H1 (cell line): Measurements from ENCODE around the gene PRSS21. TPM values are rescaled to one million over a fixed set of nuclear protein-coding genes. Genes with fewer than 3 reads are reported as not detected.

ENCODE experiments used
- CTCF ChIA-PET: fragments of 300-600 bp; sonication (Branson Sonifier 250); formaldehyde crosslinking; loops from one replicate; lab custom pipeline; 2021; ENCODE audit not compliant: partially characterized antibody; lab: Charles Lee
- POLR2A ChIA-PET: fragments of 300-600 bp; sonication (Branson Sonifier 250); formaldehyde crosslinking; loops from one replicate; lab custom pipeline; 2021; ENCODE audit warnings: inconsistent platforms; ENCODE audit not compliant: partially characterized antibody; lab: Charles Lee
- DNase-seq, 2 experiments: peaks; one replicate each; pipeline versions ENCODE4 v3.0.0 to v3.0.0-alpha.2; 2010 to 2022; ENCODE audit warnings: low spot score in 2 of 2, low read depth in 1 of 2, mixed read lengths in 1 of 2
- FAIRE-seq: peaks from 2 replicates; lab custom pipeline; 2011; peaks lifted over from hg19 to GRCh38; lab: Jason Lieb, UNC
- H2AFZ ChIP-seq: 2 replicates; pipeline ENCODE4 v1.8.1; 2012; ENCODE audit warnings: low read length, inconsistent platforms
- H2AK5ac ChIP-seq: 2 replicates; pipeline ENCODE4 v1.6.1; 2013; ENCODE audit warnings: low read depth, low read length
- H2BK120ac ChIP-seq: replicated peaks from 2 replicates; pipeline ENCODE3; 2013; ENCODE audit warnings: low read depth, low read length, inconsistent platforms
- H2BK12ac ChIP-seq: 2 replicates; pipeline ENCODE4 v1.6.1; 2013; ENCODE audit warnings: low read depth, low read length
- H2BK15ac ChIP-seq: 2 replicates; pipeline ENCODE4 v1.6.1; 2013; ENCODE audit warnings: low read length
- H2BK20ac ChIP-seq: 2 replicates; pipeline ENCODE4 v1.6.1; 2013; ENCODE audit warnings: low read length
- H2BK5ac ChIP-seq: 2 replicates; pipeline ENCODE4 v1.6.1; 2013; ENCODE audit warnings: low read depth, low read length
- H3K14ac ChIP-seq: 2 replicates; pipeline ENCODE4 v1.6.1; 2013; ENCODE audit warnings: inconsistent platforms; ENCODE audit not compliant: insufficient read length
- H3K18ac ChIP-seq: 2 replicates; pipeline ENCODE4 v1.6.1; 2013; ENCODE audit warnings: low read length; ENCODE audit errors: extremely low read depth
- H3K23ac ChIP-seq: 2 replicates; pipeline ENCODE4 v1.6.1; 2013; ENCODE audit warnings: inconsistent platforms; ENCODE audit not compliant: insufficient read length
- H3K23me2 ChIP-seq: 2 replicates; pipeline ENCODE4 v1.6.1; 2013; ENCODE audit warnings: low read depth, low read length
- H3K27ac ChIP-seq: 2 replicates; pipeline ENCODE4 v1.6.1; 2011; ENCODE audit warnings: low read depth, low read length, inconsistent platforms
- H3K27me3 ChIP-seq, 4 experiments: replicated peaks in 1 of 4; 1 replicate in 1 of 4; 2 replicates in 3 of 4; pipeline versions ENCODE4 v1.6.1 to v1.8.1; 2011 to 2013; ENCODE audit warnings: low read length in 3 of 4, mild to moderate bottlenecking in 3 of 4, inconsistent platforms in 2 of 4, mixed read lengths in 2 of 4, moderate library complexity in 1 of 4; ENCODE audit not compliant: control insufficient read depth in 3 of 4, insufficient read depth in 3 of 4; ENCODE audit errors: extremely low read depth in 1 of 4
- H3K36me3 ChIP-seq, 4 experiments: 2 replicates each; pipeline versions ENCODE4 v1.6.1 to v1.8.1; 2011 to 2013; ENCODE audit warnings: mild to moderate bottlenecking in 4 of 4, low read length in 3 of 4, moderate library complexity in 2 of 4, control low read depth in 1 of 4, inconsistent platforms in 1 of 4; ENCODE audit not compliant: insufficient read depth in 4 of 4, control insufficient read depth in 2 of 4
- H3K4ac ChIP-seq: replicated peaks from 2 replicates; pipeline ENCODE3; 2013; ENCODE audit warnings: low read length, low read depth, mixed read lengths, inconsistent platforms; ENCODE audit not compliant: insufficient read length
- H3K4me1 ChIP-seq, 4 experiments: replicated peaks in 1 of 4; 1 replicate in 1 of 4; 2 replicates in 3 of 4; pipeline versions ENCODE4 v1.6.1 to v1.8.1; 2011 to 2013; ENCODE audit warnings: low read length in 3 of 4, inconsistent platforms in 2 of 4, mixed read lengths in 1 of 4; ENCODE audit not compliant: insufficient read depth in 4 of 4, control insufficient read depth in 3 of 4
- H3K4me2 ChIP-seq, 2 experiments: 2 replicates each; pipeline versions ENCODE4 v1.6.1 to v1.8.1; 2011 to 2013; ENCODE audit warnings: low read depth in 2 of 2, low read length in 2 of 2, control low read depth in 1 of 2, inconsistent platforms in 1 of 2, mild to moderate bottlenecking in 1 of 2; ENCODE audit not compliant: insufficient read depth in 1 of 2
- H3K4me3 ChIP-seq, 4 experiments: fragments of 200-600, 300-600 bp in 1 of 4; sonication (generic), shearing (Covaris generic), sonication (Bioruptor Twin) in 1 of 4; 2 replicates each; pipeline versions ENCODE4 v1.5.1 to v1.8.1; 2011 to 2016; ENCODE audit warnings: low read length in 4 of 4, low read depth in 3 of 4, control low read depth in 2 of 4, inconsistent platforms in 2 of 4, mild to moderate bottlenecking in 2 of 4, mixed read lengths in 1 of 4, moderate library complexity in 1 of 4; ENCODE audit not compliant: insufficient read depth in 2 of 4; ENCODE audit errors: extremely low read depth in 1 of 4
- H3K56ac ChIP-seq: replicated peaks from 2 replicates; pipeline ENCODE3; 2013; ENCODE audit warnings: low read depth, mild to moderate bottlenecking, mixed read lengths, low read length, inconsistent platforms; ENCODE audit not compliant: insufficient read length
- H3K79me1 ChIP-seq: 2 replicates; pipeline ENCODE4 v1.6.1; 2013; ENCODE audit warnings: low read depth, low read length, control low read depth
- H3K79me2 ChIP-seq, 2 experiments: 2 replicates each; pipeline versions ENCODE4 v1.6.1 to v1.8.1; 2012 to 2013; ENCODE audit warnings: low read length in 2 of 2, mild to moderate bottlenecking in 2 of 2, inconsistent platforms in 1 of 2; ENCODE audit not compliant: insufficient read depth in 2 of 2, control insufficient read depth in 1 of 2
- H3K9ac ChIP-seq, 4 experiments: replicated peaks in 1 of 4; 1 replicate in 1 of 4; 2 replicates in 3 of 4; pipeline versions ENCODE4 v1.6.1 to v1.8.1; 2011 to 2013; ENCODE audit warnings: low read depth in 3 of 4, low read length in 3 of 4, control low read depth in 2 of 4, mild to moderate bottlenecking in 2 of 4, moderate library complexity in 2 of 4, inconsistent platforms in 1 of 4; ENCODE audit errors: extremely low read depth in 1 of 4
- H3K9me3 ChIP-seq, 2 experiments: 2 replicates each; pipeline versions ENCODE4 v1.6.1 to v1.8.1; 2012 to 2013; ENCODE audit warnings: mild to moderate bottlenecking in 2 of 2, moderate library complexity in 2 of 2, control low read depth in 1 of 2, inconsistent platforms in 1 of 2, low read depth in 1 of 2, low read length in 1 of 2, mixed read lengths in 1 of 2; ENCODE audit not compliant: insufficient read depth in 2 of 2
- H4K20me1 ChIP-seq, 2 experiments: replicated peaks in 1 of 2; 2 replicates each; pipeline versions ENCODE3 to v1.8.1; 2011 to 2013; ENCODE audit warnings: inconsistent platforms in 2 of 2, low read length in 2 of 2, mild to moderate bottlenecking in 1 of 2; ENCODE audit not compliant: insufficient read depth in 2 of 2, control insufficient read depth in 1 of 2
- H4K5ac ChIP-seq: 2 replicates; pipeline ENCODE4 v1.6.1; 2013; ENCODE audit warnings: low read length, low read depth, mixed read lengths, inconsistent platforms; ENCODE audit not compliant: insufficient read length
- H4K8ac ChIP-seq: 2 replicates; pipeline ENCODE4 v1.8.0; 2013; ENCODE audit warnings: mild to moderate bottlenecking, moderate library complexity, low read length, inconsistent platforms; ENCODE audit not compliant: insufficient read depth; ENCODE audit errors: extremely low read depth
- H4K91ac ChIP-seq: replicated peaks from 2 replicates; pipeline ENCODE3; 2013; ENCODE audit warnings: low read length, mixed read lengths, inconsistent platforms; ENCODE audit not compliant: insufficient read length
- ATF2 ChIP-seq: IDR thresholded peaks from 2 replicates; pipeline ENCODE4 v1.6.1; 2012; ENCODE audit warnings: low read length, inconsistent platforms
- CTCF ChIP-seq, 3 experiments: IDR thresholded peaks; 1 replicate in 2 of 3; 2 replicates in 1 of 3; pipeline versions ENCODE4 v1.5.1 to v1.6.1; 2011; ENCODE audit warnings: low read length in 3 of 3, mild to moderate bottlenecking in 3 of 3, inconsistent platforms in 2 of 3, low read depth in 1 of 3, moderate library complexity in 1 of 3; ENCODE audit not compliant: insufficient read depth in 1 of 3; ENCODE audit errors: control extremely low read depth in 1 of 3
- EP300 ChIP-seq, 2 experiments: IDR thresholded peaks; 1 replicate in 1 of 2; 2 replicates in 1 of 2; pipeline ENCODE4 v1.6.1; 2011 to 2012; ENCODE audit warnings: low read depth in 2 of 2, low read length in 2 of 2, mild to moderate bottlenecking in 2 of 2, borderline replicate concordance in 1 of 2, inconsistent platforms in 1 of 2, moderate library complexity in 1 of 2
- KDM4A ChIP-seq: IDR thresholded peaks from one replicate; pipeline ENCODE4 v1.7.1; 2012; ENCODE audit warnings: low read depth, mild to moderate bottlenecking, moderate library complexity, low read length, inconsistent platforms; ENCODE audit not compliant: severe bottlenecking
- WGBS, 2 experiments: shearing (Covaris generic) in 1 of 2; methylation state at CpG; one replicate each; pipeline versions ENCODE4 v1.1.6 to v1.1.7; 2013 to 2015; ENCODE audit warnings: low lambda C conversion rate in 2 of 2, mixed read lengths in 2 of 2, inconsistent platforms in 1 of 2, low coverage in 1 of 2, missing lambda C conversion rate in 1 of 2; ENCODE audit not compliant: insufficient replicate concordance in 2 of 2, insufficient coverage in 1 of 2, insufficient read length in 1 of 2; ENCODE audit errors: extremely low coverage in 1 of 2, missing lambda C conversion rate in 1 of 2; 5-methylcytosine and 5-hydroxymethylcytosine counted together
- polyA plus RNA-seq, 7 experiments: library from polyadenylated mRNA; depleted of rRNA in 3 of 7; stranded (reverse) in 5 of 7; unstranded in 2 of 7; fragments of >200 nt in 5 of 7; fragments of 200-250 nt in 2 of 7; gene quantifications; 1 replicate in 5 of 7; 2 replicates in 1 of 7; 4 replicates in 1 of 7; pipeline versions ENCODE4 v1.2.1 to v1.2.3, GENCODE V29; 2011 to 2013; ENCODE audit warnings: missing spikeins in 2 of 7, mixed read lengths in 2 of 7
- total RNA-seq: library from RNA; stranded (reverse); fragmentation: NEBNext Ultra II Directional; extraction: Animal tissue kit (Norgen Biotek cat#: 25700); gene quantifications from 2 replicates; pipeline ENCODE4 v1.2.1, GENCODE V29; 2021

Gene PRSS21
- total and polyA plus RNA-seq, 2 of the 8 experiments (the other 6 are each of a cell fraction or from before 2014, with no cell fraction given): 0.76 to 1.0 TPM

- no peak overlapping the region for H4K5ac ChIP-seq
- no peak overlapping the region for H2BK20ac ChIP-seq
- ChIA-PET CTCF (interaction anchor here (0.7 to 4.1 kb wide), 6 partner anchors 10 to 66 kb away, joined by 3 to 26 read pairs (median 4); no protein-coding TSS in a partner anchor), POLR2A (interaction anchor here (0.9 to 1.3 kb wide), 3 partner anchors 10 to 32 kb away, joined by 3 to 4 read pairs (median 3); partner anchors contain the start of gene FLYWCH2)
- H3K23me2 ChIP-seq: peaks cover 11% of the 10 kb centered on the region; the same call in 1 of the 2 replicates
- peaks cover 2 to 19% (median 8%) of the 10 kb centered on the region in 4 experiments; a peak in 4 of 7 replicates for H3K27me3 ChIP-seq
- peak overlapping the region; percentile 75 to 82 for H3K4me2 ChIP-seq
- DNase-seq (peak in 1 of 2 experiments; percentile 63), FAIRE-seq (no peak)
- TF ChIP-seq ATF2 (no peak), KDM4A (peak; percentile 30), CTCF (IDR thresholded peaks at IDR 0.05; ENCODE audit: control extremely low read depth in 1 of 3, insufficient read depth in 1 of 3, low read depth in 1 of 3, low read length in 3 of 3) (peak in 2 of 3 experiments; percentile 4 to 8; a peak in 2 of 4 replicates), EP300 (IDR thresholded peaks at IDR 0.05; ENCODE audit: borderline replicate concordance in 1 of 2, low read depth in 2 of 2, low read length in 2 of 2) (no peak)
- H3K27ac ChIP-seq: no peak overlapping the region
- H3K18ac ChIP-seq: peak overlapping the region; percentile 96
- H4K91ac ChIP-seq: no peak overlapping the region
- no peak overlapping the region for H2AFZ ChIP-seq
- WGBS, 2 experiments: 24% methylated on average over 12 of the region's 23 CpGs; no CpG with 5 or more reads in 1 of the 2 experiments
- H2BK15ac ChIP-seq: no peak overlapping the region
- H2BK120ac ChIP-seq: no peak overlapping the region
- no peak overlapping the region for H2BK12ac ChIP-seq
- H3K9ac ChIP-seq: no peak overlapping the region; a peak in 1 of 7 replicates
- peak overlapping the region; percentile 27 to 55 (median 42) for H3K4me3 ChIP-seq
- no peak overlapping the region for H3K56ac ChIP-seq
- H3K9me3 ChIP-seq: peaks cover 8 to 13% of the 10 kb centered on the region in 2 experiments
- H2BK5ac ChIP-seq: peak overlapping the region; percentile 69; the same call in 1 of the 2 replicates
- H3K14ac ChIP-seq: no peak overlapping the region
- peak overlapping the region; percentile 45; the same call in 1 of the 2 replicates for H4K8ac ChIP-seq
- H3K79me1 ChIP-seq: no peaks in the 10 kb centered on the region
- H2AK5ac ChIP-seq: no peak overlapping the region
- H3K4ac ChIP-seq: no peak overlapping the region
- H3K23ac ChIP-seq: no peak overlapping the region
- H3K36me3 ChIP-seq: no peaks in the 10 kb centered on the region
- H3K79me2 ChIP-seq: no peaks in the 10 kb centered on the region
- peaks cover 0 to 2% of the 10 kb centered on the region in 2 experiments for H4K20me1 ChIP-seq
- H3K4me1 ChIP-seq: peaks cover 3 to 12% (median 6%) of the 10 kb centered on the region in 4 experiments; a peak in 5 of 7 replicates
Measured at GRCh38 chr16:2858245-2859025, 41.4 kb downstream of the PRSS21 start.
